SH-SY5Y (cell line): Measurements from ENCODE around the gene ADTRP.

Experiments
- GATA2 ChIP-seq: IDR thresholded peaks from 2 replicates; pipeline ENCODE4 v1.6.1; 2011; ENCODE audit warnings: mild to moderate bottlenecking, low read depth, low read length
- GATA3 ChIP-seq: IDR thresholded peaks from 2 replicates; pipeline ENCODE4 v1.6.1; 2011; ENCODE audit warnings: low read depth, mild to moderate bottlenecking, low read length, moderate library complexity

The ADTRP gene

DNA sequence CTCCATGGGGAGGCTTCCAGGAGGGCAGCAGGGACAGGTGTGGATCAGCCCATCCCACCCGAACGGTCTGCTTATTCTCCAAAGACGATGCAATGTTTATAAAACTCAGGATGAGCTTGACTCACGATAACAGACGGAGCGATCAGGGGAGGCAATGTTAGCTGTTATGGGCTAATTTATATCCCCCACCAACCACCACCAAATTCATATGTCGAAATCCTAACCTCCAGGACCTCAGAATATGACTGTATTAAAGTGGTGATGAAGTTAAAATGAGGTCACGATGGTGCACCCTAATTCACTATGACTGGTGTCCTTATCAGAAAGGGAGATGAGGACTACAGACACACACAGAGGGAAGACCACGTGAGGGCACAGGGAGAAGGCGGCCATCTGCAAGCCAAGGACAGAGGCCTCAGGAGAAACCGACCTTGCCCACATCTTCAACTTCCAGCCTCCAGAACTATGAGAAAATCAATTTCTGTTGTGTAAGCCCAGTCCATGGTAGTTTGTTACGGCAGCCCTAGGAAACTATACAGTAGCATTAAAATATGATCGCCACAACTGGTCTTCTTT lies 7.0 kb downstream of the ADTRP start:
- TF ChIP-seq GATA3: no peak
- TF ChIP-seq GATA2: no peak

DNA sequence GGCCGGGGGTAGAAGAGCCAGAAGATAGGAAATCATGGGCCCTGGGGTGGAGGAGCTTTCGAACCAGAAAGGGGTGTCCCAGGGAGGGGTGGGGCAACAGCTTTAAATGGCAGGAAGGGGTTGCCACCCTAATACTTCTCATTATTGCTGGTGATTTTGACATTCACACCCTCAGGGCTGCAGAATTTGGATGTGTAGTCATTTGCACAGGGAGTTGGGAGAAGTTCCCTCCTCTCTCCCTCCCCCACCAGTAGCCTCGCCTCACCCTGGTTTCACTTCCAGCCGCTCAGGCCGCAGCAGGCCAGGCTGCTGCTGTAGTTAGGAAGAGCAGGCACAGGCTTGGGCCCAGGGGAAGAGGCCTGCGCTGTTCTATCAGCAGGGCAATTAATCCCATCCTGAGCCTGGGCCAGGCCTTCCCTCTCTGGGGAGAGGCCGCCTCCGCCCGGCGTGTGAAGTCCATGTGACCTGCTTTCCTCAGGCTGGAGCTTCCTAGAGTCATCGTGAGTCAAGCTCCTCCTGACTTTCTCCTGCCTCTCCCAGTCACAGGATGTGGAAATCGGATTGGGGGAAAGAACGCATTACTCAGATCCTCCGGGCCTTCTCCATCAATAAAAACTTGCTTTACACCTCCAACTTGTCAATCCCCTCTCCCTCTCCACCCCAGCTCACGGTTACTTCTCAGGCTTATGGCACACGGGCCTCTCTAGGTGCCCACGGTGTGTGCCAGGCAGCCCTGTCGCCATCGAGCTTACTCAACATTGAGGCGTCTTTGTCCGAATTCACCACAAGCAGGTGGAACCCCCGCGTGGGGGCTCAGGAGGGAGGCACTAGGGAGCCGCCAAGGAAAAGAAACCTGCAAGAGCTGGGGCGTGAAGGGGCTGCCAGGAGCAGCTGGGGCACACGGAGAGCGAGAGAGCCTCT lies 7.8 kb downstream of the ADTRP start:
- TF ChIP-seq GATA3 (no peak), GATA2 (no peak)

DNA sequence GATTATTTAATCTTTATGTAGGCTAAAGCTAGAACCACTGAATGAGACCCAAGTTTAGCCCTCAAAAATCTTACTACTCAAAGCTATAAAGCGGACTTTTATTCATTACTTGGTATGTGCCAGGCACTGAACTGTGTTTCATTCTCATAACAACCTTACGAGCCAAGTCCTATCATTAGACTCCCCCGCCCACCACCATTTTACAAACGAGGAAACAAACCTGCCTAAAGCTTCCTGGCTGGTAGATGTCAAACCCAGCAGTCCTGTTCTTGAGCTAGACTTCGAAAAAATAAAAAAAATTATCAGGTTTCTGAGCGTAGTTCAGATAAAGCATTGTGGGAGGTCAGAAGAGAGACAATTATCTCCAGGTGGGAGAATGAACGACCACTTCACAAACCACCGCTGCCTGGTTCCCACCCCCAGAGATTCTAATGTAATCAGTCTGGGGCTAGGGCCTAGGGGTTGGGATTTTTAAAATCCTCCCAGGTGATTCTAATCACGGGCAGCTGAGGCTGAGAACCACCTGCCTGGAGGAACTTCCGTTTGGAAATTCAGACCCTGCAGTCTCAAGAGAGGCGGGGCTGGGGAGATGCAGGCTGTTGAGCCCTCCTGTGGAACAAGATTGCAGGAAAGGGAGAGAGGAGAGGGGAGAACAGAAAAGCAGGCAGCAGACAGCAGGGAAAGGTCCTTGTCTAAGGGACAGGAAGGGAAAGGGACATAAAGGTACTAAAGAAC lies 8.6 kb downstream of the ADTRP start:
- TF ChIP-seq GATA3 (no peak), GATA2 (no peak)

DNA sequence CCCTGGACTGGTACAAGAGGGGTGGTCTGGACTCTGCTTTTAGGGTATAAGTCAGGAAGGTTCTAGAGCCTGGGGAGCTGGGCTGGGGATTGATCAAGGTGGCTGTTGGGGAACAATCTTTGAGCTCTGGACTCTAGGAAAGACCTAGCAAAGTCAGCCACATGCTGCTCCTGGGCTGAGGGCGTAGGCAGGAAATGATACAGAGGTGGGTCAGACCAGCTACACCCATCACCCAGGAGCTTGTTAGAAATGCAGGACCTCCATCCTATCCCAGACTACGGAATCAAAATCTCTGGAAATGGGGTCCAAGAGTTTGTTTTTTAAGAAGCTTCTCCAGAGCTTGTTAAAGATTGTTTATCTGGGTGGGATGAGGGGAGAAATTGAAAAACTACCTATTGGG lies 9.4 kb downstream of the ADTRP start:
- no peak for TF ChIP-seq GATA3
- no peak for TF ChIP-seq GATA2

DNA sequence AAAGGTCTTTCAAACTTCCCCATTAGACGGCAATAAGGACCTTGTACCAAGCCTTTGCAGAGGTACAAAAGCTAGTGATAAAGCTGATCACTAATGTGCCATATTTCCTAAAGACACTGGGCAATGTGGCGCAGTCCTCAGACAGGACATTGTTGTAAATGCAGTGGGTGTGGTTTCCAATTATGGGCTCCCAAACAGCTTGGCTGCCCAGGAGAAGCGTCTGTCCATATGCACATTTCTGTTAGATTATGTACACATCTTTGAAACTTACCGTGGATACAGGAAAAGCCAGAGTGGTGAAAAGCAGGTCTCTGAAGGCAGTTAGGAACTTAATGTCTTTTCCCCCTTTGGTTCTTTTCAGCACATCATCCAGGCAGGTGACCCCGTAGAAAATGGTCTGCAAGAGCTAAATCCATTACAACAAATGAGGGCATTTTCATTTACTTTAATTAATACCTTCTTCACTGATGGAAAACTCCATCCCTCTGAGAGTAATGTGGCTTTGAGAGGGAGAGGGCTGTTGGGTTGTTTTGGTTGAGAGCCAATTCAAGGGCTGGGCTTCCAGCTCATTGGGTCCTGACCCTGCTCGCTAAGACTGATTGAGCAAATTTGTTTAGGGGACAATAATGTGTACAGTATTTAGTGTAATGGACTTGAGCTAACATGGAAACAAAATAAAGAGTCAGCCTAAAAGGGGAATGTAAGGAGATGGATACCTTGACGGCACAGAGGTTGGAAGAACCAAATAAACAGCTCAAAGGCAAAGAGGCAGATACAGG lies 10.4 kb downstream of the ADTRP start:
- no peak for TF ChIP-seq GATA2
- TF ChIP-seq GATA3: no peak

DNA sequence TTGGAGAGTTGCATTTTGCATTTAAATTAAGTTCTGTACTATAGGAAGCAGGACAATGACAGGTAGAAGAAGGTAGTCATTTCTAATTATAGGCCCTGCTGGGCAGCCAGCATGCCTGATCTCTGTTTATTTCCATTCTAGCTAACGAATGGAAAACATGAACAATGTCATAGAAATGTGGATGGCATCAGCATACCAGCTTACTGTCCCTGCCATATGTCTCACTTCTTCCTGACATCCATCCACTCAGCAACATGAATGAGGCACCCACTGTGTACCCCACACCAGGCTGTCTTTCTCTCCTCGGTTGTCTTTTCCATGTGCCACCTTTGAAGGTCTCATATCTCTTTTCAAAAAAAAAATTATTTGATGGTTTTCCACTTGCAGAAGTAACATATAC lies 11.1 kb downstream of the ADTRP start:
- TF ChIP-seq GATA2: no peak
- TF ChIP-seq GATA3: no peak

DNA sequence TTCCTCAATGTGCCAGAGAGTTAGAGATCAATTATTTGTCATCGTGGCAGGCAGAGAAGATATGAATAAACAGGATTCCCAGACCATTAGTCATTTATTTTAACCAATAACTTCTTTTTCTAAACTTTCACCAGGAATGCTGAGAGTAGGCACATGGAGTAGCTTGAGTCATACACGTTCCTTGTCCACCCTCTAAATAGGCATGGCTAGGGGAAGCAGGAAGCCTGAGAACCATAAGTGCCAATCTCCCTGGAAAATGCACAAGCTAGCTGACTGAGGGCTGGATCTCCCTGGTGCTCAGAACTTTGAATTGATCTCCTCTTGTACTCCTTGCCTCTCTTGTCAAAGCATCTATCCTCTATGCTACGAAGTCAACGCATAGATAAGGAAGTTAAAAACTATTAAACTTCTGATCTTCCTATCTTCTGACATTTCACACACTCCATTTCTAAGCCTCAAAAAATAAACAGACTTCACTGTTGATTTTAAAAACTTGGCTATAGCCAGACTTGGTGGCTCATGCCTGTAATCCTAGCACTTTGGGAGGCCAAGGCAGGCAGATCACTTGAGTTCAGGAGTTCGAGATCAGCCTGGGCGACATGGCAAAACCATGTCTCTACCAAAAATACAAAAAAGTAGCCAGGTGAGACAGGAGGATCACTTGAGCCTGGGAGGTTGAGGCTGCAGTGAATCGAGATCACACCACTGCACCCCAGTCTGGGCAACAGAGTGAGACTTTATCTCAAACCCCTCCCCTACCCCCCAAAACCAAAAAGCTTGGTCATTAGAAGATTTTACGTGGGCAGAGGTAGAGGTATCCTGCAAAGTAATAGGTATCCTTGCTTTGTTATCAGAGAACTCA lies 11.8 kb downstream of the ADTRP start:
- TF ChIP-seq GATA3 (no peak), GATA2 (no peak)

DNA sequence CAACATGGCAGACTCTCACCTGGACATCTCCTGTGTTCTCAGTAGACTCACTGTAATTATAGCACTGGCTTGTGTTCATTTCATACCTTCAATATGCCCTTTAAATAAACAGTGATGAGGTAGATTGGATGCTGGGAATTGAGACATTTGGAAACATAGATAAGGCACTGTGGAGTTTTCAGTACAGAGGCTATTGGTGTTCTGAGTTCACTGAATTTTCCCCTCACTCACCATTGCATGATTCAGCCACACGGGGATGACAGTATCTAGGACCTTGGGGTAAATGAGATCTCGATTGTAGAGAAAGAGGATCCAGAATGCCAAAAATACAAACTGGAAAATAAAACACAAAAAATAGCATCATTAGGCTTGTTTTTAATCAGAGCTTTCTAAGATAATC lies 12.6 kb downstream of the ADTRP start:
- no peak for TF ChIP-seq GATA3
- TF ChIP-seq GATA2: no peak

DNA sequence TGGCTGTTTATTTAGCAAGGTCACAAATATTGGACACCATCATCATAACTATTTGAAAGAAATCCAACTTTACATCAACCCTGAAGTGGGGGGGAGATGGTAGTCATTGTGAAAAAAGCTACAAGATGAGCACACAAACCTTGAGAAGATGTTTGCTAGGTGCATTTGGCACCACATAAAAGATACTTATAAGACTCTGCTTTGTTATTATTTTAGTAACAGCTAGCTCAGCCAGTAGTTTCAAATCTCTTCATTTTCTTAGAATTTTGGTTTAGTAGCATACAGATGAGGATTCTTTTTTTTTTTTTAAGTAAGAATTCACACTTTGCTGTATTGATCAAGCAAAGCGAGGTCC lies 14.4 kb downstream of the ADTRP start:
- TF ChIP-seq GATA3: no peak
- no peak for TF ChIP-seq GATA2

DNA sequence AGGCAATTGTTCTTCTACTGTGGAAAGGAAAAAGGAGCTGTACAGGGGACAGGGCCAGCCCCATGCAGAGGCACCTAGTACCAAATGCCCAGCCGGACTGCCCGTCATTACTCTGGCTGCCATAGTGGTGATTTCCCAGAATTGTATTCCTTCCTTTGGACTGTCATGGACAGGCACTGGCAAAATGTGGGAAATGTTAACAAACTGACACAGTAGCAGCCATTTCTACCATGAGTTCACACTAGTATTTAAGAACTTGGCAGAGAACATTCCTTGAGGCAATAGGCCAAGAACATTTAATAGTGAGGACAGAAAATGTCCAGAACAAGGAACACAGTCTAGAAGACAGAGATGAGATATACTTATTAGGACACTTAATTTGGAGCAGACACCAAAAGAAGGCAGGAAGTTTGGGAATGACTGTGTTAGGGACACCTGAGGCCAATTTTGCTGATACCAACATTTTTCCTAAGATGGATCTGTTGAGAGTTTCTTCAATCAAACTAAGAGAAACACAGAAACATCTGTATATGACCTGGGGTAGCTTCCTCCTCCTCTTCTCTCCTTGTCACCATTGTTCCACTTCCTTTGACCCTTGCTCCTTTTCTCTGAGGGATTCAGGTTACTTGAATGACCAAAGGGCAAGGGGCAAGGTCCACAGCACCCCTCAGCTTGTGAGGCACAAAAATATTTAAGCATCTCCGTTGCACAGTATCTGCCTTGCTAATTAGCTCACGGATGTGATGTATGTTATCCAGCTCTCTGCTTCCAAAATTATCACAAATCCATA lies 14.9 kb downstream of the ADTRP start:
- TF ChIP-seq GATA2 (no peak), GATA3 (no peak)

DNA sequence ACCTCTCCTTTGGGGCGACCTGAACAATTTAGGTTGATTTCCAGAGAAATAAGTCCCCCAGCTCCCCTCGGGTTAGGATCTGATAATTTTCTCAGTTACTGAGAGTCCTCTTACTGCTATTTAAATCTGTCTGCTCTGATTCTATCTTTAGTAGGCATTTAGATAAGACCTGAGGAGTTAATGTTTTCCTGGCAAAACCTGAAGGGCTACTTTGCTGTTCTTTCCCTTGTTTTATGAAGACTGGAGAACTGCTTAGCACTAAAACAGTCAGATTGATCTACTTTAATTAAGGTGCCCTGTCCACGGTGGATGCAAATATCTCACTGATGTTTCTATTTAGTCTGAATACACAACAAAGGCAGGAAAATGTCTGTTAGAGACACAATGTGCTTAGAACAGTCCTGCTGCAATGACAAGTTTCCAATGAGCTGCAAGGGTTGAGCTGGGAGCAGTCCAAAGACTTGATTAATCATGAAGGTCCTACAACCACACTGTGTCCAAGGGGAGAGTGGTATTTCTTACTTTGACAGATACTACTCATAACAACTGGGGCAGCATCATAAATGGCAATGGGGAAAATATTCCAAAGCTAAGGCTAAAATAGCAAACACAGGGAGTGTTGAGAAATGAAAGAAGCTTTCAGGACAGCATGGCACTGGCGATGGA lies 15.7 kb downstream of the ADTRP start:
- no peak for TF ChIP-seq GATA2
- TF ChIP-seq GATA3: no peak
